ENCODE results near the gene TFAP2A.

The TFAP2A gene

GRCh38 chr6:10419749-10420545, 5.1 kb upstream of the TFAP2A start:
- no peak overlapping the region for H2AFZ ChIP-seq (ENCODE audit: low read length)
- H4K20me1 ChIP-seq (ENCODE audit: insufficient read depth, low read length, poor library complexity, severe bottlenecking): no peaks in the 10 kb centered on the region
- H3K36me3 ChIP-seq (ENCODE audit: insufficient read depth, low read length): no peaks in the 10 kb centered on the region
- H3K4me3 ChIP-seq (ENCODE audit: low read length, poor library complexity, severe bottlenecking): no peak overlapping the region
- H3K4me2 ChIP-seq (ENCODE audit: low read depth, low read length, poor library complexity, severe bottlenecking): no peak overlapping the region
- H3K9ac ChIP-seq (ENCODE audit: low read depth, low read length, poor library complexity, severe bottlenecking): no peak overlapping the region
- H3K79me2 ChIP-seq (ENCODE audit: insufficient read depth, low read length): no peaks in the 10 kb centered on the region
- H3F3A ChIP-seq (ENCODE audit: low read depth): no peaks in the 10 kb centered on the region
- no peak for TF ChIP-seq EZH2phosphoT487 (IDR thresholded peaks at IDR 0.05; ENCODE audit: borderline replicate concordance)
- no peak for TF ChIP-seq CTCF (conservative IDR thresholded peaks at IDR 0.05; ENCODE audit: low read length)
- H3K4me1 ChIP-seq (ENCODE audit: insufficient read depth, low read length, poor library complexity, severe bottlenecking): no peaks in the 10 kb centered on the region
- H3K27me3 ChIP-seq (ENCODE audit: insufficient read depth, low read length, poor library complexity, severe bottlenecking): no peaks in the 10 kb centered on the region
- no peaks in the 10 kb centered on the region for H3K9me3 ChIP-seq (ENCODE audit: insufficient read depth, low read depth, low read length)
- H3K9me2 ChIP-seq (replicated peaks; ENCODE audit: low read depth, low read length): no peaks in the 10 kb centered on the region

- H3K27me3 ChIP-seq (ENCODE audit: insufficient read depth, low read length, poor library complexity, severe bottlenecking): peaks cover under 1% of the 10 kb centered on the region
- no peaks in the 10 kb centered on the region for H3K79me2 ChIP-seq (ENCODE audit: insufficient read depth, low read length)
- no peak for TF ChIP-seq CTCF (conservative IDR thresholded peaks at IDR 0.05; ENCODE audit: low read length)
- no peak for TF ChIP-seq EZH2phosphoT487 (IDR thresholded peaks at IDR 0.05; ENCODE audit: borderline replicate concordance)
- H3K4me3 ChIP-seq (ENCODE audit: low read length, poor library complexity, severe bottlenecking): no peak overlapping the region
- H4K20me1 ChIP-seq (ENCODE audit: insufficient read depth, low read length, poor library complexity, severe bottlenecking): no peaks in the 10 kb centered on the region
- no peaks in the 10 kb centered on the region for H3K9me2 ChIP-seq (replicated peaks; ENCODE audit: low read depth, low read length)
- no peaks in the 10 kb centered on the region for H3K36me3 ChIP-seq (ENCODE audit: insufficient read depth, low read length)
- H3K9ac ChIP-seq (ENCODE audit: low read depth, low read length, poor library complexity, severe bottlenecking): no peak overlapping the region
- no peak overlapping the region for H3K4me2 ChIP-seq (ENCODE audit: low read depth, low read length, poor library complexity, severe bottlenecking)
- H3K9me3 ChIP-seq (ENCODE audit: insufficient read depth, low read depth, low read length): no peaks in the 10 kb centered on the region
- H3F3A ChIP-seq (ENCODE audit: low read depth): no peaks in the 10 kb centered on the region
- no peak overlapping the region for H2AFZ ChIP-seq (ENCODE audit: low read length)
- no peaks in the 10 kb centered on the region for H3K4me1 ChIP-seq (ENCODE audit: insufficient read depth, low read length, poor library complexity, severe bottlenecking)
Observed at GRCh38 chr6:10418862-10419748, 4.2 kb upstream of the TFAP2A start.

- H4K20me1 ChIP-seq (ENCODE audit: insufficient read depth, low read length, poor library complexity, severe bottlenecking): no peaks in the 10 kb centered on the region
- H3K9me3 ChIP-seq (ENCODE audit: insufficient read depth, low read depth, low read length): no peaks in the 10 kb centered on the region
- H3K36me3 ChIP-seq (ENCODE audit: insufficient read depth, low read length): no peaks in the 10 kb centered on the region
- H3F3A ChIP-seq (ENCODE audit: low read depth): no peaks in the 10 kb centered on the region
- no peak overlapping the region for H2AFZ ChIP-seq (ENCODE audit: low read length)
- peaks cover 8% of the 10 kb centered on the region for H3K27me3 ChIP-seq (ENCODE audit: insufficient read depth, low read length, poor library complexity, severe bottlenecking)
- no peak overlapping the region for H3K9ac ChIP-seq (ENCODE audit: low read depth, low read length, poor library complexity, severe bottlenecking)
- H3K4me1 ChIP-seq (ENCODE audit: insufficient read depth, low read length, poor library complexity, severe bottlenecking): no peaks in the 10 kb centered on the region
- H3K4me3 ChIP-seq (ENCODE audit: low read length, poor library complexity, severe bottlenecking): no peak overlapping the region
- TF ChIP-seq EZH2phosphoT487 (IDR thresholded peaks at IDR 0.05; ENCODE audit: borderline replicate concordance) (no peak), CTCF (conservative IDR thresholded peaks at IDR 0.05; ENCODE audit: low read length) (no peak)
- H3K9me2 ChIP-seq (replicated peaks; ENCODE audit: low read depth, low read length): no peaks in the 10 kb centered on the region
- no peak overlapping the region for H3K4me2 ChIP-seq (ENCODE audit: low read depth, low read length, poor library complexity, severe bottlenecking)
- H3K79me2 ChIP-seq (ENCODE audit: insufficient read depth, low read length): no peaks in the 10 kb centered on the region
Observed at GRCh38 chr6:10418361-10418861, 3.5 kb upstream of the TFAP2A start.

All from Loucy (cell line).